Fibroblast of skin of left quadriceps (primary cell): Measurements from ENCODE around the gene WNT6.

Experiments
- DNase-seq, 2 experiments: peaks; one replicate each; pipeline ENCODE4 v3.0.0-alpha.2; 2013; ENCODE audit warnings: low read depth in 2 of 2

Gene WNT6

DNA sequence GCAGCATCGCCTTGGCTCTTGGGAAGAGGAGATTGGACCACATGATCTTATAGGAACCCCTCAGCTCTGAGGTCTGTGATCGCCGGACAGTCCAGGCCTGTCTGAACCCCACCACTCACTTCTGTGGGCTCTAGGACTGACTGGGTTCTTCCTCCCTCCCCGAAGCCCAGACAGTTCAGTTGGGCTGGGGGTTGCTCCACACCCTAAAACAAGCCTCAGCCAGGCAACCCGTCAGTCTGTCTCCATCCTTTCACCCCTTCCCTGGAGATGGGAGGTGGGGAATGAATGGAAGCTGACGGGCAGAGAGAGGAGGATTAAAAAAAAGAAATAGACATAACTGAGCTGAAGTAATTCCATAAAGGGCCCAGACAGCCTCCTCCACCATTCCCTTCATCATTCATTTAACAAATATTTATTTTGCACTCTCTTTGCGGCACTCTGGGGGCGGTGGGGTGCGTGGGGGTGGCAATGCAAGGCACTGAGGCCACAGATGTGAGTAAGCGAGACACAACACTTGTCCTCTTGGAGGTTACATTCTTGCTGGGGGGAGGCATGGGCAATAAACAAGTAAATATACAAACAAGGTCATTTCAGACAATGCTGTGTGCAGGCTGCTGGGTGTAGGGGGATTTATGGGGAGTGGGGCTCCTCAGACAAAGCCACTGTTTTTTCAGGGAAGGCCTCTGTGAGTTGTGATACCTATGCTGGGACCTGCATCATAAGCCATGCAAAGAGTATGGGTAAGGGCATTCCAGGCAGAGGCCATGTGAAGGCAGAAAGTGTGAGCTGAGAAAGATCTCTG lies 33.9 kb downstream of the WNT6 start:
- DNase-seq, result no peak

DNA sequence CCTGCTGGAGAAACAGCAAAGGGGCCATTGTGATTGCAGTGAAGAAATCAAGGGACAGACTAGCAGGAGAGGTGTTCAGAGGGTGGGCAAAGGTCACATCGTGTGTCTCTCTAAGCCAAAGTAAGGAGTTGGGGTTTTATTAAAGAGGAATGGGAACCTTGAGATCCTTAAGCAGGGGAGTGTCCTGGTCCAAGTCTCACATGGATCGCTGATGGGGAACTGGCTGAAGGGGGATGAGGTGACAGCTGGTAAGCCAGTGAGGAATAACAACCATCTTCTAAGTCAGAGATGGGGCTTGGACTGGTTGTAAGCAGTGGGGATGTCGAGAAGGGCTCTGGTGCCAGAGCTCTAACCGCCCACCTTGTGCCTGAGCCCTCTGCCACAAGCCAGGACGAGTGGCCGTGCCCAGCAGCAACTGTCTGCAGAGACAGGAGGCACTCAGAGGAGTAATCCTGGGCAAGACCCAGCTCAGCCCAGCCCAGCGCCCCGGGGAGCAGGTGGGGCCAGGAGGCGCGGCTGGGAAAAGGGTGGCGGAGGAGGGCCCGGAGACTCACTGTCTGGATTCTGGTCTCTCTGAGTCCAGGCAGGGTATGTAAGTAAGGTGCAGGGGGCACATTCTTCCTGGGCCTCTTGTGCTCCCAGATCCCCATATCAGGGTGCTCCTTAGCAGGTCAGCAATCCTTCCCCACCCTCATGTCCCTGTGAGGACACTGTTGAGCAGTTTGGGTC lies 34.7 kb downstream of the WNT6 start:
- no peak for DNase-seq

DNA sequence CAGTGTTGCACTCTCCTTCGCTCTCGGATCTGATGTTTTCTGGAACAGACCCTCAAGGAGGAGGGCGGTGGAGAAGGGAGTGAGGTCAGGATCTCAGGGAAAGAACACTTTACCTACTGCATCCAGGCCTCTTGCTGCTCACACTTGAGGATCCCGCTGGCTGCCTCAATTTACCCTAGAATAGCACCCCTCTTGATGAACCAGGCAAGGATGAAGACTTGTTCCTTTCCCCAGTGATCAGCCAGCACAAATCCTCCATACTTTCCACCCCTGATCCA lies 35.2 kb downstream of the WNT6 start:
- DNase-seq, result no peak

- no peak for DNase-seq
These were observed 35.7 kb downstream of the WNT6 start for GRCh38 chr2:218895326-218895725.

GRCh38 chr2:218895759-218896500 lies 36.3 kb downstream of the WNT6 start:
- DNase-seq, result no peak

DNA sequence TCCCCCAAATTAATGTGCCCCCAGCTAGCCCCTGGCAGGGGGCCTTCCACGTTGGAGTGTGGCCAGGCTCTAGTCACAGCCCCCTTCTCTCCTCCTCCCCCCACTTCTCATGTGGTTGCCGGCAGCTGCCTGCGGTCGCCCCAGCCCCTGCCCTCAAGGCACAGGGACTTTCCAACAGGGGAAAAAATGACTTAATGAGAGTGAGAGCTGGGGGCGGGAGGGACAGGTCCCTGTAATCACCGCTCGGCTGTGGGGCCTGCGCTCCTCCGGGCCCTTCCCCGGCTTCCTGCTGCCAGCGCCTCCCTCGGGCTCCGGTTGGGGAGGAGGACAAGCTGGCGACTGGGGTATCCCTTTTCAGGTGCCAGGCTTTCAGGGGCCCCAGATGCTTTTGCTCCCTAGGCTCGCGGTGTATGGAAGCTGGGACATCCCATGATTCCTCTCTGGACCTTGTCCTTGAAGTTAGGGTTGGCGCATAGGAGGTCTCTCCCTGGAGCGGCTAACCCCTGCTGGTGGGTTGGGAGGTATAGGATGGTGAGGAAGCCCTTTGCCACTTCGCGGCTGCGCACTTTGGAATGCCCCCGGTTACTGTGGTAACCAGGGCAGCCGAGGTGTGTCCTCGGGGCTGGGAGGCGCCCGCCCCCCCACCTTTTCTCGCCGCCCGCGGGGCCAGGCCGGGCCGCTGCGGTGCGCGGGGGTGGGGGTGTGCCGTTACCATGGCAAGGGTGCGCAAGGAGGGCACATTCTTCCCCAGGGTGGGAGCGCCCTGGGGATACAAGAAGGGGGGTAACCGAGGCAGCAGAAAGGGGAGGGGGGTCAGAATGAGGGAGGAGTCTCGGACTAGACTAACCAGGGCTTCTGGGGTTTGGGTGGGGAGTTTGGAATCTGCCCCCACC lies 37.1 kb downstream of the WNT6 start:
- no peak for DNase-seq

DNA sequence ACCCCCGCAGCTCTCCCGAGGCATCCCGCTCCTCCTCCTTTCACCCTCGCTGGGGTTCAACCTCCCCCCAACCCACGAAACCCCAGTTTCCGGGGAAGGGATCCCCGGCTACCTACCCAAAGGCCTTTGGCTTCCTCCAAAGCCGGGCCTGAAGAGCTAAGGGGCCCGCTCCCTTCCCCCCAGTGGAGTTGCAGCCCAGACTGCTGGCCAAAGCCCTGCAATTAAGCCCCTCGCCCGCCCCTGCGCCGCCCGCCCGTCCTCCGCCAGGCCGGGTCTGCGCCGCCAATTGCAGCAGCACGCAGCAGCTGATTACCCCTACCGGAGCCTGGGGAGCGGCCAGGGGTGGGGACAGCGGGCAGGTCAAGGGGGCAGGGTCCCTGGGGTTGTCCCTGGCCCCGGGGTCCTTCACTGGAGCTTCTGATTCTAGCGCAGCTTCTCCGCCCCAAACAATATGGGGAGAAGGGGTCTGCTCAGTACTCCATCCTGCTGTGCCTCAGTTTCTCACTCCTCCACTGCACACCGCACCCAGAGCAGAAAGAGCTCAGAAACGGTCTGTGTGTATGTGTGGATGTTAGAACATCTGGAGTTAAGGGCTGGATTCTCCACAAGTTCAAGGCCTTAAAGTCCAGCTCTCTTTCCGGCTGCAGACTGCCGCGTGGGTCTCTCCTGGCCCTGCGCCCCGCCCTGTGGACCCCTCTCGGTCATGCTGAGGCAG lies 37.9 kb downstream of the WNT6 start:
- DNase-seq, result no peak

DNA sequence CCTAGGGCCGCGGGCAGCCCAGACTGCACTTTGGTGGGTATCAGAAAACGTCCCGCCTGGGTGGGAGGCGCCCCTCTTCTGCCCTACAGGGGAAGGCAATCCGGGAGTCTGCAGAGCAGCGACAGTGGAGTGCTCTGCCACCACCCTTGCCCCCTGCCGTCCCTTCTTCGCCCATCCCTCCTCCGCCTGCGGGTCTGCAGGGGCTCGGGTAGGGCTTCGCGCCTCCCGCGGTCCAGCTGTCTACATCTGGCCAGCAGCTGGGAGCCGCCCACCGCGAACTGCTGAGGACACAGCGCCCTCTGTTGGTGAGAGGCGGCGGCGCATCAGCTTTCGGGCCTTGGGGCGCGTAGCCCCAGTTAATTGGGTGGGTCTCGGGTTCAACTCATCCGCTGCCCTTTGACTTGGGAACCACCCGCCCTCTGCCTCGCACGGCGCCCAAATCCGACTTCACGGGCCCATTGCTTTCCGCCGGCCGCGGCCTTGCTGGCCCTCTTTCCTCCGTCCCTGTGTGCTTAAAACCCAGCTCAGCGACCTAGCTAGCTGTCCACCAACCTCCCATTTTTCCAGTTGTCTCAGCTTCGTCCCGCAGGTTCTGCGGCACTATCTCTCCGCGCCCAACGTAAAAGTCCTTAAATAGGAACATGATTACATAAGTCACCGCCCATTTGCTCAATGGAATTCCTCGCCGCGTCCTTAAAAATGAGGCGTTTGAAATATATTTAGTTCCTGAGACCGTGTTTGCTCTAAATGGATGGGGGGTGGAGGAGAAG lies 38.7 kb downstream of the WNT6 start:
- no peak for DNase-seq

DNA sequence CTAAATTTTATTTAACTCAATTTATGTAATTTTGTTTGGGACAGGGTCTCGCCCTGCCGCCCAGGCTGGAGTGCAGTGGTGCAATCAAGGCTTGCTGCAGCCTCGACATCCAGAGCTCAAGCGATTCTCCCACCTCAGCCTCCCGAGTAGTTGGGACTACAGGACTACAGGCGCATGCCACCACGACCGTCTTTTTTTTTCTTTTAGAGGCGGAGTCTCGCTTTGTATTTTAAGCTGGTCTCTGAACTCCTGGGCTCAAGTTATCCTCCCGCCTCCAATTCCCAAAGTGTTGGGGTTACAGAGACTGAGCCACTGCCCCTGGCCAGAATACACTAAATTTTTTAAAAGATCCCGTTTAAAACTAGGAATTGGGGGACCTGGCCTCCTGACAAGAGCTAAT lies 39.5 kb downstream of the WNT6 start:
- no peak for DNase-seq

DNA sequence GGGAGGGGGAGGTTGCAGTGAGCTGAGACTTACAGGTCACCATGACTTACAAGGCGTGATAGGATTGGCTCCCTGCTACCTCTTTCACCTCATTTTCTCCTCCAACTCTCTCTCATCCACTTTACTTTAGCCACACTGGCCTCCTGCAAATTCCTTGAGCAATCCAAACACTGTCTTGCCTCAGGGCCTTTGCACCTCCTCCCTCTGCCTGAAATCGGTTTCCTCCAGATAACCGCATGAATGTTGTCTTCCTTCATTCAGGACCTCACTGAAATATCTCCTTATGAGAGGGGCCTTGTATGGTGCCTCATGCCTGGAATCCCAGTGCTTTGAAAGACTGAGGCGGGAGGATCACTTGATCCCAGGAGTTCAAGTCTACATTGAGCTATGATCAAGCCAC lies 42.8 kb downstream of the WNT6 start:
- no peak for DNase-seq

DNA sequence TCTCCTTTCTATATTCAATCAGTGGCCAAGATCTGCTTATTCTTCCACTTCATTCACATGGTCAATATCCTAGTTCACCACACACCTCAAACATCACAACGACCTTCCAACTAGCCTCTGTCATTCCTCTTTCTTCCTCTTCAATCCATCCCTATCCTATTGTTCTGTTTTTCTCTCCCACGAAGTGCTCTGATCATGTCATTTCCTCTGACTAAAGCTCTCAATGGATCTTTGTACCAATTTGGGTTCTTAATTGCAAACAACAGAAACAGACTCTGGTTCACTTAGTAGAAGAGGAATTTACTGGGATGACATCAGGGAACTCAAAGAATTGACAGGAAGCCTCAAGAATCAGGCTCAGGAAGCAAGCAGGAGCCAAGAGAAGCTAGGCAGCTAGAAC lies 44.6 kb downstream of the WNT6 start:
- no peak for DNase-seq

DNA sequence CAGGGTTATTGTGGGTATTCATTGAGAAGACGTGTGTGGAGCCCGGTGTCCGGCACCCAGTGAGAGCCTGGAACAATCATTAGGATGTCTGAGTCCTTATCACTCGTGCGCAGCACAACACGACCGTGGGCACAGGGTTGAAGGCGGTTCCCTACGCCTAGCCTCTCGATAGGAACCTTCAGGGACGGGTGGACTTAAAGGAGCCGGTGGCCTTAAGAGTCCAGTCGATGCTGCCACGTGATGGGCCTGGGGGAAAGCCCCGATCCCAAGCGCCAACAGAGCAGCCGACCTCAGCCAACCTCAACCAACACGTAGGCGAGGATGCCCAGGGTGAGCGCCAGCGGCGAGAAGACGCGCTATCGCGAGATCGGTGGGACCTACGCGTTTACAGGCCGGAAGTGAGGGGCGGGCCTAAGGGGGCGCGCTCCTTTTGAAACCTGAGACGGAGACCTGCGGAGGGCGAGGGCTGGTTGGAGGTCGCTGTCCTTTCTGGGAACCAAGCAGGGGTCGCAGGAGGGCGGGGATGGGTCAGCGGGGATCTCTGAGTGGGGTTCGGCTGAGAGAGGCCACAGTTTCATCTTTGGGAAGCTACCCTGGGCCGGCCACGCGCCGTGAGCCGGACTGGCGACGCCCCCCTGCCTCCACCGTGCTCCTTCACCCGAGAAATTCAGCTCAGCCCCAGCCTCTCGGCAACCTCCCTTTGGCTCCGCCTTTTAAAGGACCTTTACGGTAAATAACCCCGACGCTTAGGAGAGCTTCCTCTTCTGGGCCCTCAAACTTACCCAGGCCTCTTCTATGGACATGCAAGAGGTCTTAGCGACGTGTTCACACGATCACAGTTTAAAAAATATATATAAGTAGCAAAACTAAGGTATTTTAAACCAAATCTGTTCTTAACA lies 49.4 kb downstream of the WNT6 start:
- DNase-seq, result peak; percentile 73 to 78

GRCh38 chr2:218910741-218911140 lies 51.1 kb downstream of the WNT6 start:
- DNase-seq, result no peak

- DNase-seq, result no peak
These were observed 60.9 kb downstream of the WNT6 start for GRCh38 chr2:218920504-218920903.
